OCI-LY1 (cell line): ENCODE data around the gene IL1F10.

Experiments
- H2AFZ ChIP-seq: fragments of 200-600 bp; sonication (generic), shearing (Covaris generic); 2 replicates; pipeline ENCODE4 v1.6.0; 2014; ENCODE audit warnings: antibody characterized with exemption, mild to moderate bottlenecking, low read length
- H3F3A ChIP-seq: fragments of 200-600 bp; sonication (generic), shearing (Covaris generic); 2 replicates; pipeline ENCODE4 v1.6.0; 2014; ENCODE audit warnings: mild to moderate bottlenecking, antibody characterized with exemption, low read length, moderate library complexity; ENCODE audit not compliant: insufficient read depth
- H3K27ac ChIP-seq: fragments of 200-600 bp; sonication (generic); 2 replicates; pipeline ENCODE4 v1.5.1; 2014; ENCODE audit warnings: low read length, mixed run types, mild to moderate bottlenecking, low read depth; ENCODE audit not compliant: poor library complexity, severe bottlenecking
- H3K27me3 ChIP-seq: fragments of 200-600 bp; sonication (generic); 2 replicates; pipeline ENCODE4 v1.6.0; 2014; ENCODE audit warnings: antibody characterized with exemption, mild to moderate bottlenecking, low read length, moderate library complexity; ENCODE audit not compliant: insufficient read depth
- H3K36me3 ChIP-seq: fragments of 200-600 bp; sonication (generic); 2 replicates; pipeline ENCODE4 v1.6.1; 2014; ENCODE audit warnings: mild to moderate bottlenecking, antibody characterized with exemption, low read length, moderate library complexity, mixed read lengths; ENCODE audit not compliant: insufficient read depth
- H3K4me1 ChIP-seq: fragments of 200-600 bp; sonication (generic); 2 replicates; pipeline ENCODE4 v1.5.1; 2014; ENCODE audit warnings: mild to moderate bottlenecking, low read length, moderate library complexity; ENCODE audit not compliant: insufficient read depth, severe bottlenecking
- H3K4me2 ChIP-seq: fragments of 200-600 bp; sonication (generic), shearing (Covaris generic); 2 replicates; pipeline ENCODE4 v1.6.1; 2014; ENCODE audit warnings: low read length
- H3K4me3 ChIP-seq: fragments of 200-600 bp; sonication (generic); 2 replicates; pipeline ENCODE4 v1.5.1; 2014; ENCODE audit warnings: low read length, low read depth, mild to moderate bottlenecking, mixed read lengths; ENCODE audit not compliant: poor library complexity, severe bottlenecking
- H3K79me2 ChIP-seq: fragments of 200-600 bp; shearing (Covaris generic); 2 replicates; pipeline ENCODE4 v1.6.1; 2016; ENCODE audit warnings: mixed run types, low read length, mixed read lengths; ENCODE audit not compliant: insufficient read depth
- H3K9ac ChIP-seq: fragments of 200-600 bp; sonication (generic), shearing (Covaris generic); 2 replicates; pipeline ENCODE4 v1.6.1; 2014; ENCODE audit warnings: mild to moderate bottlenecking, low read length, mixed read lengths
- H3K9me2 ChIP-seq: fragments of 200-600 bp; sonication (generic), shearing (Covaris generic); 2 replicates; pipeline ENCODE4 v1.6.1; 2014; ENCODE audit warnings: low read depth, mild to moderate bottlenecking, low read length, mixed read lengths
- H3K9me3 ChIP-seq: fragments of 200-600 bp; shearing (Covaris generic); 2 replicates; pipeline ENCODE4 v1.6.1; 2014; ENCODE audit warnings: low read length, mixed read lengths
- H4K20me1 ChIP-seq: fragments of 200-600 bp; sonication (generic), shearing (Covaris generic); 2 replicates; pipeline ENCODE4 v1.6.0; 2016; ENCODE audit warnings: mild to moderate bottlenecking, low read length; ENCODE audit not compliant: insufficient read depth
- EZH2 ChIP-seq: fragments of 200-600 bp; sonication (generic), shearing (Covaris generic); IDR thresholded peaks from 2 replicates; pipeline ENCODE4 v1.8.0; 2017; ENCODE audit warnings: borderline replicate concordance, mixed run types, mild to moderate bottlenecking, antibody characterized with exemption, low read length, moderate library complexity, mixed read lengths
- TF ChIP-seq, protein P1 (sequence below): fragments of 200-600 bp; sonication (generic), shearing (Covaris generic); IDR thresholded peaks from 2 replicates; pipeline ENCODE4 v1.5.1; 2017; ENCODE audit warnings: mild to moderate bottlenecking, antibody characterized with exemption, low read length, moderate library complexity, mixed read lengths

Gene IL1F10

DNA sequence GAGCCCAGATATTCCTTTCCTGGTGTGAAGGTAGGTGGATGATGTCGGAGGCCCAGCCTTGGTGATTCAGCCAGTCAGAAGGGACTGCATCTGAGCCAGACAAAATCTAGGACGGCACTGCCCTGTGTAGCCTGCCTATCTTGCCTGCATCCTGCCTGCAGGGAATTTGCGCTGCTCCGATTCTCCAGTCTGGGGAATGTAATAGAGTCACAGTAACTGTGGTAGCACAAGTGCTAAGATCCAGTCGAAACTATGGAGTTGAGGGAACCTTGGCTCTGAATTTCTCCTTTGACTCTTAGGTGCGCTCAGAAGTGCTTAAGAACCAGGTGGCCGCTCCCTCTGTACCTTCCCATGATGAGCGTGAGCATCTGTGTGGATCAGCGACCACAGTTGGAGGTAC lies 31.0 kb upstream of the IL1F10 start:
- Histone ChIP-seq H3K27me3 (no peaks in the 10 kb centered on the region), H3K4me3 (no peak overlapping the region), H3K9me2 (no peaks in the 10 kb centered on the region), H3K27ac (no peak overlapping the region), H2AFZ (no peak overlapping the region), H3K9me3 (no peaks in the 10 kb centered on the region), H3K4me2 (no peak overlapping the region), H3K79me2 (no peaks in the 10 kb centered on the region), H3K9ac (no peak overlapping the region), H3K4me1 (no peaks in the 10 kb centered on the region), H4K20me1 (no peaks in the 10 kb centered on the region), H3F3A (no peaks in the 10 kb centered on the region), H3K36me3 (no peaks in the 10 kb centered on the region)
- TF ChIP-seq, protein P1, sequence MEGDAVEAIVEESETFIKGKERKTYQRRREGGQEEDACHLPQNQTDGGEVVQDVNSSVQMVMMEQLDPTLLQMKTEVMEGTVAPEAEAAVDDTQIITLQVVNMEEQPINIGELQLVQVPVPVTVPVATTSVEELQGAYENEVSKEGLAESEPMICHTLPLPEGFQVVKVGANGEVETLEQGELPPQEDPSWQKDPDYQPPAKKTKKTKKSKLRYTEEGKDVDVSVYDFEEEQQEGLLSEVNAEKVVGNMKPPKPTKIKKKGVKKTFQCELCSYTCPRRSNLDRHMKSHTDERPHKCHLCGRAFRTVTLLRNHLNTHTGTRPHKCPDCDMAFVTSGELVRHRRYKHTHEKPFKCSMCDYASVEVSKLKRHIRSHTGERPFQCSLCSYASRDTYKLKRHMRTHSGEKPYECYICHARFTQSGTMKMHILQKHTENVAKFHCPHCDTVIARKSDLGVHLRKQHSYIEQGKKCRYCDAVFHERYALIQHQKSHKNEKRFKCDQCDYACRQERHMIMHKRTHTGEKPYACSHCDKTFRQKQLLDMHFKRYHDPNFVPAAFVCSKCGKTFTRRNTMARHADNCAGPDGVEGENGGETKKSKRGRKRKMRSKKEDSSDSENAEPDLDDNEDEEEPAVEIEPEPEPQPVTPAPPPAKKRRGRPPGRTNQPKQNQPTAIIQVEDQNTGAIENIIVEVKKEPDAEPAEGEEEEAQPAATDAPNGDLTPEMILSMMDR, result no peak

DNA sequence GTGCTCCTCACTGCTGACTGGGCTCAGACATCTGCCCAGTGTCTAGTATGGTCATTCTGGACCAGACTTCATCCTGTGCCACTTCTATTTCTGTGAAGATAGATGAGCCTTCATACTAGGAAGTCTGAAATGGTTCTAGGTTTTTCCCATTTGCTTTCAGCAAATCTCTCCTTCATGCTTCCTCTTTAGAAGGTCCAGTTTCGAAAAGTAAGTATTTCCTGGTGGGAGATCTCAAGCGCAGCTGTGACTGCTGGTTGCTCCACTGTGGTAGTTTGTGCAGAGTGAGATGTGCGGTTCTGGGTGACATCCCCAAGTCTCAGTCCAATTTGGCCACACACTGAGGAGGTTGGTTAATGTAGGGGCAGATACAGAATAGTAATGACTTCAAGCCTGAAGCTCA lies 29.5 kb upstream of the IL1F10 start:
- H3F3A ChIP-seq, result no peaks in the 10 kb centered on the region
- H3K4me3 ChIP-seq, result no peak overlapping the region
- H3K9ac ChIP-seq, result no peak overlapping the region
- H2AFZ ChIP-seq, result no peak overlapping the region
- no peaks in the 10 kb centered on the region for H4K20me1 ChIP-seq
- no peaks in the 10 kb centered on the region for H3K79me2 ChIP-seq
- no peaks in the 10 kb centered on the region for H3K4me1 ChIP-seq
- TF ChIP-seq EZH2, result no peak
- TF ChIP-seq, protein P1, result no peak
- H3K27me3 ChIP-seq, result no peaks in the 10 kb centered on the region
- H3K9me3 ChIP-seq, result no peaks in the 10 kb centered on the region
- H3K27ac ChIP-seq, result no peak overlapping the region
- no peak overlapping the region for H3K4me2 ChIP-seq
- no peaks in the 10 kb centered on the region for H3K9me2 ChIP-seq
- no peaks in the 10 kb centered on the region for H3K36me3 ChIP-seq

DNA sequence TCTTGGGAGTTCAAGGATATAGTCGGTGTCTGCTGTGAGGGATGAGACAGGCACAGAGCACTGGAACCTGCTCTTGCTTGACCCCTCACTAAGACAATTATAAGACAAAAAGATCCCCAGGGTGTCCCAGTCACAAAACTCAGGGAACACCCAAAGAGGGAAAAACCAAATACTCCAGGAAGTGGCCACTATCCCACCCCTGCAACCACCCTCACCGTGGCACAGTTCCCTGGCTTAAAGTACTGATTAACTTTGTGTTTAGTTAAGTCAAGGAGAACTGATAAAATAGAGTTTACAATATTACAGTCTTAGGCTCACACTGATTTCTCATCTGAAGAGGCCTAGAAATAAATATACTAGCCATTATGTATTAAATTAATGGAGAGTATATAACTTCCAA lies 28.6 kb upstream of the IL1F10 start:
- H3K79me2 ChIP-seq, result no peaks in the 10 kb centered on the region
- H3K4me2 ChIP-seq, result no peak overlapping the region
- H3K4me3 ChIP-seq, result no peak overlapping the region
- no peaks in the 10 kb centered on the region for H4K20me1 ChIP-seq
- H3F3A ChIP-seq, result no peaks in the 10 kb centered on the region
- H3K9me3 ChIP-seq, result no peaks in the 10 kb centered on the region
- no peaks in the 10 kb centered on the region for H3K36me3 ChIP-seq
- H3K9ac ChIP-seq, result no peak overlapping the region
- TF ChIP-seq, protein P1, result no peak
- TF ChIP-seq EZH2, result no peak
- no peak overlapping the region for H2AFZ ChIP-seq
- no peaks in the 10 kb centered on the region for H3K4me1 ChIP-seq
- H3K9me2 ChIP-seq, result no peaks in the 10 kb centered on the region
- no peaks in the 10 kb centered on the region for H3K27me3 ChIP-seq
- no peak overlapping the region for H3K27ac ChIP-seq
